Measurements from ENCODE around the gene DLG2.

- TF ChIP-seq CTCF (IDR thresholded peaks at IDR 0.05; ENCODE audit: insufficient read depth, low read depth, low read length) (no peak), EZH2 (IDR thresholded peaks at IDR 0.05; ENCODE audit: insufficient read depth, low read length) (no peak)
Observed at GRCh38 chr11:83611031-83611430, 2016.1 kb downstream of the DLG2 start.
